Panc1 (cell line): ENCODE measurements around the gene ASPRV1. TPM values are rescaled to one million over a fixed set of nuclear protein-coding genes. Genes with fewer than 3 reads are reported as not detected.

ENCODE experiments used
- ATAC-seq: fragments of 200-7000 bp; cut with Tn5 transposase; 2 replicates; pipeline ENCODE4 v1.9.1; 2020; ENCODE audit warnings: mild to moderate bottlenecking, moderate library complexity
- BruUV-seq: library from RNA; stranded (reverse); fragments of 400-500 nt; replicated peaks from 2 replicates; lab custom pipeline; 2021; lab: Mats Ljungman, UMichigan
- CTCF ChIA-PET: fragments of 300-600 bp; sonication (Branson Sonifier 250); formaldehyde crosslinking; loops from one replicate; lab custom pipeline; 2022; ENCODE audit warnings: antibody characterized with exemption; lab: Charles Lee
- POLR2A ChIA-PET: fragments of 300-600 bp; sonication (Branson Sonifier 250); formaldehyde crosslinking; loops from one replicate; lab custom pipeline; 2022; ENCODE audit warnings: antibody characterized with exemption; lab: Charles Lee
- DNase-seq: peaks from one replicate; pipeline ENCODE4 v3.0.0-alpha.2; 2010; ENCODE audit warnings: low read depth, low spot score
- H3K27ac ChIP-seq: 2 replicates; pipeline ENCODE4 v1.5.1; 2011; ENCODE audit warnings: mild to moderate bottlenecking, low read length, inconsistent platforms
- H3K27me3 ChIP-seq: fragments of 200-500 bp; sonication (Bioruptor generic); 2 replicates; pipeline ENCODE4 v1.6.0; 2014; ENCODE audit warnings: low read length, inconsistent platforms; ENCODE audit not compliant: control insufficient read depth, insufficient read depth
- H3K36me3 ChIP-seq: fragments of 200-500 bp; sonication (Bioruptor generic); 2 replicates; pipeline ENCODE4 v1.5.1; 2014; ENCODE audit warnings: inconsistent platforms, mild to moderate bottlenecking, low read length, moderate library complexity; ENCODE audit not compliant: control insufficient read depth, insufficient read depth
- H3K4me1 ChIP-seq: 2 replicates; pipeline ENCODE4 v1.5.1; 2011; ENCODE audit warnings: inconsistent platforms, mild to moderate bottlenecking, low read length, moderate library complexity; ENCODE audit not compliant: control insufficient read depth, insufficient read depth
- H3K4me3 ChIP-seq, 2 experiments: 2 replicates each; pipeline ENCODE4 v1.5.1; 2011 to 2012; ENCODE audit warnings: low read depth in 2 of 2, low read length in 2 of 2, mild to moderate bottlenecking in 2 of 2, inconsistent platforms in 1 of 2, moderate library complexity in 1 of 2
- H3K9me3 ChIP-seq: fragments of 200-500 bp; sonication (Bioruptor generic); 2 replicates; pipeline ENCODE4 v1.5.1; 2014; ENCODE audit warnings: low read depth, mild to moderate bottlenecking, inconsistent platforms, low read length, moderate library complexity; ENCODE audit not compliant: control insufficient read depth, insufficient read depth
- POLR2AphosphoS5 ChIP-seq: IDR thresholded peaks from 2 replicates; pipeline ENCODE4 v1.6.1; 2012; ENCODE audit warnings: mild to moderate bottlenecking, low read depth, low read length, moderate library complexity
- SIN3A ChIP-seq: IDR thresholded peaks from 2 replicates; pipeline ENCODE4 v1.6.1; 2012; ENCODE audit warnings: low read depth, mild to moderate bottlenecking, low read length, moderate library complexity, borderline replicate concordance; ENCODE audit not compliant: insufficient read depth
- TCF7L2 ChIP-seq: IDR thresholded peaks from 2 replicates; pipeline ENCODE4 v1.6.1; 2011; ENCODE audit warnings: mild to moderate bottlenecking, low read depth, low read length, inconsistent platforms
- in situ Hi-C: cut with HindIII; loops from 2 replicates; pipeline ENCODE4 v1.10.0; 2016; ENCODE audit warnings: low sequenced_read_pairs, low pct_unique_long_range_greater_than_20kb
- intact Hi-C: fragments of 100-400 bp; cut with micrococcal nuclease; formaldehyde crosslinking; loops from one replicate; pipeline ENCODE4 v1.10.0; 2022; ENCODE audit not compliant: unreplicated experiment
- total RNA-seq: library from RNA; stranded (reverse); gene quantifications from one replicate; pipeline ENCODE4 v1.2.1, GENCODE V29; 2021; ENCODE audit not compliant: unreplicated experiment
- TF ChIP-seq, protein P1 (sequence below), 2 experiments: IDR thresholded peaks; 2 replicates each; pipeline ENCODE4 v1.6.1; 2011 to 2012; ENCODE audit warnings: low read depth in 2 of 2, control low read depth in 1 of 2, low read length in 1 of 2, mild to moderate bottlenecking in 1 of 2, moderate library complexity in 1 of 2; ENCODE audit not compliant: insufficient read depth in 1 of 2
- TF ChIP-seq, protein P2 (sequence below): fragments of 450-650 bp; IDR thresholded peaks from 2 replicates; pipeline ENCODE4 v1.5.1; 2017; ENCODE audit warnings: mild to moderate bottlenecking

Gene ASPRV1
- total RNA-seq, 1 experiment from 2014 or later = 0.21 TPM

DNA sequence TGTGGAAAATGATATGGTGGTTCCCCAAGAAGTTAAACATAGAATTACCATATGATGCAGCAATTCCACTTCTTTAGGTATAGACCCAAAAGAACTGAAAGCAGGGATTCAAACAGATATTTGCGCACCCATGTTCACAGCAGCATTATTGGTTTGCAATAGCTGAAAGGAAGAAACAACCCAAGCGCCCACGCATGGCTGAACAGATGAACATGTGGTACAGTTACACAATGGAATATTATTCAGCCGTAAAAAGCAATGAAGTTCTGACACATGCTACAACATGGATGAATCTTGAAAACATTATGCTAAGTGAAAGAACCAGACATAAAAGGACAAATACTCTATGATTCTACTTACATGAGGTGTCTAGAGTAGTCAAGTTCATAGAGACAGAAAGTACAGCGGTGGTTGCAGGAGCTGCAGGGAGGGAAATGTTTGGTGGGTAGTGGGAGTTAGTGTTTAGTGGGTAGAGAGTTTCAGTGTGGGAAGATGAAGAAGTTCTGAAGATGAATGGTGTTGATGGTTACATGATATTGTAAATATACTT lies 26.7 kb upstream of the ASPRV1 start:
- Histone ChIP-seq H3K27me3 (no peaks in the 10 kb centered on the region), H3K4me1 (no peaks in the 10 kb centered on the region), H3K36me3 (no peaks in the 10 kb centered on the region), H3K4me3 (no peak overlapping the region), H3K27ac (no peak overlapping the region), H3K9me3 (no peaks in the 10 kb centered on the region)
- BruUV-seq = no TSS peak
- DNase-seq (no peak), ATAC-seq (no peak)
- in situ Hi-C loops (no loop called here), intact Hi-C loops (no loop called here)
- ChIA-PET CTCF (no interaction called here), POLR2A (no interaction called here)
- TF ChIP-seq SIN3A (no peak), TCF7L2 (no peak)

DNA sequence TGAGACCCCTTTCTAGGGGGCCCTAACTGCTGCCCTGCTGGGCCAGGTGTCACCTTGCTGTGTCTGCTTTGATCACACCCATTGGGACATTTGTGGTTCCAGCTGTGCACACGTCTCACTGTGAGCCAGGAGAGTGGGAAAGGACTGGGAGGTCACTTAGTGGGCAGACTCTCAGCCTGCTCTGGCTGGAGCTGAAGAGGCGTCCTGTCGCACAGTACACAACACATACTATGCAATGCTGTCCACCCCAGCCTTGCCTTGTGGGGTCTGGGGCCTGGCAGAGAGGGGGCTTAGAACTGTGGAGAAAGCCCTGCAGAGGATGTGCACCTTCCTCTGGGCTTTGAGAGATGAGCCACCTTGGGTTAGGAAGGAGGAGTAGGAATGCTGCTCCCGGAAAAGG lies 25.3 kb upstream of the ASPRV1 start:
- in situ Hi-C loops = no loop called here
- Histone ChIP-seq H3K4me1 (no peaks in the 10 kb centered on the region), H3K4me3 (no peak overlapping the region), H3K9me3 (no peaks in the 10 kb centered on the region), H3K36me3 (no peaks in the 10 kb centered on the region), H3K27me3 (no peaks in the 10 kb centered on the region), H3K27ac (no peak overlapping the region)
- ChIA-PET POLR2A (no interaction called here), CTCF (no interaction called here)
- no TSS peak for BruUV-seq
- TF ChIP-seq TCF7L2 (no peak), POLR2AphosphoS5 (no peak), SIN3A (no peak)
- TF ChIP-seq, protein P1, sequence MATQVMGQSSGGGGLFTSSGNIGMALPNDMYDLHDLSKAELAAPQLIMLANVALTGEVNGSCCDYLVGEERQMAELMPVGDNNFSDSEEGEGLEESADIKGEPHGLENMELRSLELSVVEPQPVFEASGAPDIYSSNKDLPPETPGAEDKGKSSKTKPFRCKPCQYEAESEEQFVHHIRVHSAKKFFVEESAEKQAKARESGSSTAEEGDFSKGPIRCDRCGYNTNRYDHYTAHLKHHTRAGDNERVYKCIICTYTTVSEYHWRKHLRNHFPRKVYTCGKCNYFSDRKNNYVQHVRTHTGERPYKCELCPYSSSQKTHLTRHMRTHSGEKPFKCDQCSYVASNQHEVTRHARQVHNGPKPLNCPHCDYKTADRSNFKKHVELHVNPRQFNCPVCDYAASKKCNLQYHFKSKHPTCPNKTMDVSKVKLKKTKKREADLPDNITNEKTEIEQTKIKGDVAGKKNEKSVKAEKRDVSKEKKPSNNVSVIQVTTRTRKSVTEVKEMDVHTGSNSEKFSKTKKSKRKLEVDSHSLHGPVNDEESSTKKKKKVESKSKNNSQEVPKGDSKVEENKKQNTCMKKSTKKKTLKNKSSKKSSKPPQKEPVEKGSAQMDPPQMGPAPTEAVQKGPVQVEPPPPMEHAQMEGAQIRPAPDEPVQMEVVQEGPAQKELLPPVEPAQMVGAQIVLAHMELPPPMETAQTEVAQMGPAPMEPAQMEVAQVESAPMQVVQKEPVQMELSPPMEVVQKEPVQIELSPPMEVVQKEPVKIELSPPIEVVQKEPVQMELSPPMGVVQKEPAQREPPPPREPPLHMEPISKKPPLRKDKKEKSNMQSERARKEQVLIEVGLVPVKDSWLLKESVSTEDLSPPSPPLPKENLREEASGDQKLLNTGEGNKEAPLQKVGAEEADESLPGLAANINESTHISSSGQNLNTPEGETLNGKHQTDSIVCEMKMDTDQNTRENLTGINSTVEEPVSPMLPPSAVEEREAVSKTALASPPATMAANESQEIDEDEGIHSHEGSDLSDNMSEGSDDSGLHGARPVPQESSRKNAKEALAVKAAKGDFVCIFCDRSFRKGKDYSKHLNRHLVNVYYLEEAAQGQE (IDR thresholded peaks at IDR 0.05; ENCODE audit: insufficient read depth in 1 of 2, low read depth in 2 of 2, low read length in 1 of 2) = no peak
- TF ChIP-seq, protein P2, sequence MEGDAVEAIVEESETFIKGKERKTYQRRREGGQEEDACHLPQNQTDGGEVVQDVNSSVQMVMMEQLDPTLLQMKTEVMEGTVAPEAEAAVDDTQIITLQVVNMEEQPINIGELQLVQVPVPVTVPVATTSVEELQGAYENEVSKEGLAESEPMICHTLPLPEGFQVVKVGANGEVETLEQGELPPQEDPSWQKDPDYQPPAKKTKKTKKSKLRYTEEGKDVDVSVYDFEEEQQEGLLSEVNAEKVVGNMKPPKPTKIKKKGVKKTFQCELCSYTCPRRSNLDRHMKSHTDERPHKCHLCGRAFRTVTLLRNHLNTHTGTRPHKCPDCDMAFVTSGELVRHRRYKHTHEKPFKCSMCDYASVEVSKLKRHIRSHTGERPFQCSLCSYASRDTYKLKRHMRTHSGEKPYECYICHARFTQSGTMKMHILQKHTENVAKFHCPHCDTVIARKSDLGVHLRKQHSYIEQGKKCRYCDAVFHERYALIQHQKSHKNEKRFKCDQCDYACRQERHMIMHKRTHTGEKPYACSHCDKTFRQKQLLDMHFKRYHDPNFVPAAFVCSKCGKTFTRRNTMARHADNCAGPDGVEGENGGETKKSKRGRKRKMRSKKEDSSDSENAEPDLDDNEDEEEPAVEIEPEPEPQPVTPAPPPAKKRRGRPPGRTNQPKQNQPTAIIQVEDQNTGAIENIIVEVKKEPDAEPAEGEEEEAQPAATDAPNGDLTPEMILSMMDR = no peak
- intact Hi-C loops = no loop called here
- ATAC-seq (no peak), DNase-seq (no peak)

DNA sequence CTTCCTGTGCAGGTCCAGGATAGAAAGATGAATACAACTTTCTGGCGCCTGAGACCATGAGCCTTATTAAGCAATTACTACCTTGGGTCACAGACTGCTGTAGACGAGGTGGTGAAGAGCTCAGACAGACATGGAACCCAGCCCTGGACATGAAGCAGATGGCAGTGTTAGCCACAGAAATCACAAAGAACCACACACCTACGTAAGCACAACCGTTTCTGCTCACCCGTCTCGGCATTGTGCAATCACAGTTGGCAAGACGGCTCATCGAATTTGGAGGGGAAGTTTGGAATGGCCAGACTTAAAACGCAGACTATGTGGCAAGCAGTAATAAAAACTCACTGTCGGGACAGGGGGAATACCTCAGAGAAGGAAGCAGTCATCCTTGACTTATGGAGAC lies 24.3 kb upstream of the ASPRV1 start:
- no TSS peak for BruUV-seq
- Histone ChIP-seq H3K4me3 (no peak overlapping the region), H3K27ac (no peak overlapping the region), H3K9me3 (no peaks in the 10 kb centered on the region), H3K36me3 (no peaks in the 10 kb centered on the region), H3K4me1 (no peaks in the 10 kb centered on the region), H3K27me3 (no peaks in the 10 kb centered on the region)
- TF ChIP-seq, protein P1 (IDR thresholded peaks at IDR 0.05; ENCODE audit: insufficient read depth in 1 of 2, low read depth in 2 of 2, low read length in 1 of 2) = no peak
- no peak for TF ChIP-seq SIN3A
- no peak for TF ChIP-seq POLR2AphosphoS5
- TF ChIP-seq TCF7L2 = no peak
- TF ChIP-seq, protein P2 = no peak
- DNase-seq (no peak), ATAC-seq (no peak)
- POLR2A ChIA-PET = no interaction called here
- intact Hi-C loops = no loop called here
- in situ Hi-C loops = no loop called here
- CTCF ChIA-PET = no interaction called here
